ENCODE data around the gene ROR1. TPM values are rescaled to one million over a fixed set of nuclear protein-coding genes. Genes with fewer than 3 reads are reported as not detected.

The ROR1 gene
- total and polyA plus RNA-seq, 2 donors (not counting 1 experiment from before 2014, with no cell fraction given): 14.5 to 16.5 TPM

DNA sequence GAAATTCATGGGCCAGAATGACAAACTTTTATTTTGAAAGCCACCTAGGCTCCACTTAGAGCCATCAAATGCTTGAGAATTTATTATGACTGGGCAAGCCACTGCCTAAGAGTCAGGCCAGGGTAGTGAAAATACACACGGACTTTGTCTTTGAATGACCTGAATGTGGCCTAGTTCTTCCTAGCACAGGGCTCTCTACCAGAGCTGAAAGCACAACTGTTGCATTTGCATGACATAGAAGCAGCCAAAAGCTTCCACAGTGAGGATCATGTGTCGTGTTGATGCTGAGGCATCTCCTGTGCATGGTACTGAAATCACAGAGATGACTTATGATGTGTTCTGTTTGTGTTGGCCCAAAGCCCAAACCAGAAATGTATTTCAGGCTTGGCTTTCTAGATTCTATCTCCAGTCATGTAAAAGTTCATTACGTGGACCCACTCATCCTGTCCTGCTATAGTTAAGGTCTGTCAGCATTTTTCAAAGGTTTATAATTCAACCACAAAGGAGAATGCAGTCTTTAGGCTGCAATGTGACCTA, 265.6 kb downstream of the ROR1 start:
- Histone ChIP-seq H3K27ac (ENCODE audit: insufficient read depth, low read length) (peak overlapping the region; percentile 61), H3K4me3 (replicated peaks in 1 of 4; ENCODE audit: control extremely low read depth in 1 of 4, insufficient read depth in 1 of 4, low read depth in 3 of 4, low read length in 4 of 4) (no peak overlapping the region), H3K4me1 (ENCODE audit: control insufficient read depth, extremely low read depth, insufficient read depth, low read length) (peaks cover 24% of the 10 kb centered on the region), H3K9ac (ENCODE audit: insufficient read depth, low read length) (no peak overlapping the region), H3K79me2 (ENCODE audit: control insufficient read depth, insufficient read depth, low read length) (no peaks in the 10 kb centered on the region), H3K36me3 (ENCODE audit: control insufficient read depth, insufficient read depth, low read length) (no peaks in the 10 kb centered on the region), H4K20me1 (ENCODE audit: control insufficient read depth, extremely low read depth, insufficient read depth, low read length) (no peaks in the 10 kb centered on the region), H3K27me3 (ENCODE audit: control insufficient read depth, insufficient read depth, low read length) (no peaks in the 10 kb centered on the region), H3K9me3 (ENCODE audit: control insufficient read depth, insufficient read depth, low read depth, low read length) (no peaks in the 10 kb centered on the region), H2AFZ (ENCODE audit: low read length) (no peak overlapping the region), H3K4me2 (ENCODE audit: extremely low read depth, insufficient read depth, low read length) (peak overlapping the region; percentile 37)
- DNase-seq (ENCODE audit: low read depth in 2 of 2): peak; percentile 99 to 100
- TF ChIP-seq EZH2 (IDR thresholded peaks at IDR 0.05; ENCODE audit: low read length, missing control alignments): no peak
- TF ChIP-seq, protein P1, sequence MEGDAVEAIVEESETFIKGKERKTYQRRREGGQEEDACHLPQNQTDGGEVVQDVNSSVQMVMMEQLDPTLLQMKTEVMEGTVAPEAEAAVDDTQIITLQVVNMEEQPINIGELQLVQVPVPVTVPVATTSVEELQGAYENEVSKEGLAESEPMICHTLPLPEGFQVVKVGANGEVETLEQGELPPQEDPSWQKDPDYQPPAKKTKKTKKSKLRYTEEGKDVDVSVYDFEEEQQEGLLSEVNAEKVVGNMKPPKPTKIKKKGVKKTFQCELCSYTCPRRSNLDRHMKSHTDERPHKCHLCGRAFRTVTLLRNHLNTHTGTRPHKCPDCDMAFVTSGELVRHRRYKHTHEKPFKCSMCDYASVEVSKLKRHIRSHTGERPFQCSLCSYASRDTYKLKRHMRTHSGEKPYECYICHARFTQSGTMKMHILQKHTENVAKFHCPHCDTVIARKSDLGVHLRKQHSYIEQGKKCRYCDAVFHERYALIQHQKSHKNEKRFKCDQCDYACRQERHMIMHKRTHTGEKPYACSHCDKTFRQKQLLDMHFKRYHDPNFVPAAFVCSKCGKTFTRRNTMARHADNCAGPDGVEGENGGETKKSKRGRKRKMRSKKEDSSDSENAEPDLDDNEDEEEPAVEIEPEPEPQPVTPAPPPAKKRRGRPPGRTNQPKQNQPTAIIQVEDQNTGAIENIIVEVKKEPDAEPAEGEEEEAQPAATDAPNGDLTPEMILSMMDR (conservative IDR thresholded peaks at IDR 0.05 in 1 of 2, IDR thresholded peaks at IDR 0.05 in 1 of 2; ENCODE audit: low read depth in 1 of 2, low read length in 2 of 2): no peak

DNA sequence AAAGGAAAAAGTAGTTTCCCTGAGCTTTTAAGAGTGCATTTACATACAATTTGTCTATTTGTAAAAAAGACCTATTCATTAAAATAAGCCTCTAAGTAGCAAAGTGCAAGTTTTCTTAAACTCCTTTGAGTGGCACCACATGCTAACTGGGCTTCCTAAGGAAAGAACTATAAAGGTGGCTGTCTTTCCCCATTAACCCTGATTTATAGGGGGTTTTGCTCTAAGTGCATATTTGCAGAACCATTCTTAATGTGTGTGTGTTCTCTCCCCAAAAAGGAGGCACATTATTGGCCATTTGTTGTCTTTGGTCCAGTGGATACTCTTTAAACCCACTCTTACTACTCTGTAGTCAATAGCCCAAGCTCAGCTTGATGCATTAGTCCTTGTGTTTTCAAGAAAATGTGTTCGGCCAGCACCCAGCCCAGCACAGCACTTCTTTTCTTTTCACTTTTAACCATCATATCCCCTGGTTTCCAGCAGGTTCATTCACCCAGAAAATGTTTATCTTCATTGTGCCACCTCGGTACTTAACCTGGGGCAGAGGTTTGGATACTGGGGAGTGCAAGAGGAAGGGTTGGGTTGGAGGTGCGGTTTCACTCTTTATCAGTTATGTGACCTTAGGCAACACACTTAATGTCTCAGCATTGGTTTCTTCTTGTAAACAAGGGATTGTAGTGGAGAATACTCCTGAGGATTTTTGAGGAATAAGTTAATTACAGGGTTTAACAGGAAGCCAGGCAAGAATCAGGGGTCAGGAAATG, 267.7 kb downstream of the ROR1 start:
- no peak overlapping the region for H3K27ac ChIP-seq (ENCODE audit: insufficient read depth, low read length)
- no peaks in the 10 kb centered on the region for H4K20me1 ChIP-seq (ENCODE audit: control insufficient read depth, extremely low read depth, insufficient read depth, low read length)
- H3K27me3 ChIP-seq (ENCODE audit: control insufficient read depth, insufficient read depth, low read length): no peaks in the 10 kb centered on the region
- no peak overlapping the region for H3K4me3 ChIP-seq (replicated peaks in 1 of 4; ENCODE audit: control extremely low read depth in 1 of 4, insufficient read depth in 1 of 4, low read depth in 3 of 4, low read length in 4 of 4)
- H3K9ac ChIP-seq (ENCODE audit: insufficient read depth, low read length): no peak overlapping the region
- H2AFZ ChIP-seq (ENCODE audit: low read length): no peak overlapping the region
- peaks cover 24% of the 10 kb centered on the region for H3K4me1 ChIP-seq (ENCODE audit: control insufficient read depth, extremely low read depth, insufficient read depth, low read length)
- TF ChIP-seq, protein P1 (conservative IDR thresholded peaks at IDR 0.05 in 1 of 2, IDR thresholded peaks at IDR 0.05 in 1 of 2; ENCODE audit: low read depth in 1 of 2, low read length in 2 of 2): no peak
- no peak for TF ChIP-seq EZH2 (IDR thresholded peaks at IDR 0.05; ENCODE audit: low read length, missing control alignments)
- no peaks in the 10 kb centered on the region for H3K9me3 ChIP-seq (ENCODE audit: control insufficient read depth, insufficient read depth, low read depth, low read length)
- no peaks in the 10 kb centered on the region for H3K79me2 ChIP-seq (ENCODE audit: control insufficient read depth, insufficient read depth, low read length)
- DNase-seq (ENCODE audit: low read depth in 2 of 2): no peak
- H3K36me3 ChIP-seq (ENCODE audit: control insufficient read depth, insufficient read depth, low read length): no peaks in the 10 kb centered on the region
- H3K4me2 ChIP-seq (ENCODE audit: extremely low read depth, insufficient read depth, low read length): no peak overlapping the region

GRCh38 chr1:64042331-64043100, 268.7 kb downstream of the ROR1 start:
- Histone ChIP-seq H2AFZ (ENCODE audit: low read length) (no peak overlapping the region), H4K20me1 (ENCODE audit: control insufficient read depth, extremely low read depth, insufficient read depth, low read length) (no peaks in the 10 kb centered on the region), H3K36me3 (ENCODE audit: control insufficient read depth, insufficient read depth, low read length) (no peaks in the 10 kb centered on the region), H3K27ac (ENCODE audit: insufficient read depth, low read length) (peak overlapping the region; percentile 20), H3K4me3 (replicated peaks in 1 of 4; ENCODE audit: control extremely low read depth in 1 of 4, insufficient read depth in 1 of 4, low read depth in 3 of 4, low read length in 4 of 4) (no peak overlapping the region), H3K79me2 (ENCODE audit: control insufficient read depth, insufficient read depth, low read length) (no peaks in the 10 kb centered on the region), H3K27me3 (ENCODE audit: control insufficient read depth, insufficient read depth, low read length) (no peaks in the 10 kb centered on the region), H3K4me1 (ENCODE audit: control insufficient read depth, extremely low read depth, insufficient read depth, low read length) (peaks cover 24% of the 10 kb centered on the region), H3K4me2 (ENCODE audit: extremely low read depth, insufficient read depth, low read length) (peak overlapping the region; percentile 0), H3K9ac (ENCODE audit: insufficient read depth, low read length) (no peak overlapping the region), H3K9me3 (ENCODE audit: control insufficient read depth, insufficient read depth, low read depth, low read length) (no peaks in the 10 kb centered on the region)
- TF ChIP-seq EZH2 (IDR thresholded peaks at IDR 0.05; ENCODE audit: low read length, missing control alignments): no peak
- TF ChIP-seq, protein P1 (conservative IDR thresholded peaks at IDR 0.05 in 1 of 2, IDR thresholded peaks at IDR 0.05 in 1 of 2; ENCODE audit: low read depth in 1 of 2, low read length in 2 of 2): no peak
- peak; percentile 97 to 100 for DNase-seq (ENCODE audit: low read depth in 2 of 2)
